HEK293 (cell line): ENCODE results near the gene NDRG4.

Source experiments
- CTCF ChIA-PET: fragments of 350-600 bp; formaldehyde crosslinking; extraction: SDS; loops from one replicate; lab custom pipeline; 2021; ENCODE audit warnings: antibody characterized with exemption; lab: Yijun Ruan, JAX
- POLR2A ChIA-PET: fragments of 300-600 bp; formaldehyde crosslinking; extraction: SDS; loops from one replicate; lab custom pipeline; 2020; ENCODE audit warnings: antibody characterized with exemption, inconsistent platforms; lab: Yijun Ruan, JAX
- H3K27ac ChIP-seq: fragments of 200-500 bp; sonication (Bioruptor generic); 2 replicates; pipeline ENCODE4 v1.5.1; 2014; ENCODE audit warnings: low read depth, low read length, control low read depth, inconsistent platforms; ENCODE audit errors: extremely low read depth
- H3K36me3 ChIP-seq, 2 experiments: fragments of 200-500 bp in 1 of 2; sonication (Bioruptor generic) in 1 of 2; 1 replicate in 1 of 2; 2 replicates in 1 of 2; pipeline ENCODE4 v1.5.1; 2014 to 2017; ENCODE audit warnings: inconsistent platforms in 2 of 2, low read length in 2 of 2; ENCODE audit not compliant: control insufficient read depth in 2 of 2, insufficient read depth in 1 of 2
- H3K4me1 ChIP-seq: fragments of 200-500 bp; sonication (Bioruptor generic); 2 replicates; pipeline ENCODE4 v1.5.1; 2014; ENCODE audit warnings: mild to moderate bottlenecking, low read length, inconsistent platforms; ENCODE audit not compliant: control insufficient read depth, insufficient read depth
- H3K4me3 ChIP-seq: 2 replicates; pipeline ENCODE4 v1.5.1; 2011; ENCODE audit warnings: low read depth, mild to moderate bottlenecking, control low read depth, low read length, moderate library complexity
- H3K9me3 ChIP-seq: fragments of 200-500 bp; sonication (Bioruptor generic); 2 replicates; pipeline ENCODE4 v1.5.1; 2014; ENCODE audit warnings: low read depth, low read length, inconsistent platforms; ENCODE audit not compliant: control insufficient read depth, insufficient read depth
- HOXA7 ChIP-seq: sonication (generic); formaldehyde crosslinking; IDR thresholded peaks from 2 replicates; pipeline ENCODE4 v1.8.1; 2022; ENCODE audit warnings: missing genetic modification reagents, borderline replicate concordance
- ZBTB21 ChIP-seq: fragments of 450-650 bp; formaldehyde crosslinking; IDR thresholded peaks from 2 replicates; pipeline ENCODE4 v1.5.1; 2017; ENCODE audit warnings: missing biosample characterization, missing genetic modification characterization
- ZFHX2 ChIP-seq: fragments of 450-650 bp; formaldehyde crosslinking; conservative IDR thresholded peaks from 2 replicates; pipeline ENCODE4 v1.5.1; 2016; ENCODE audit warnings: missing biosample characterization, missing genetic modification characterization
- ZNF146 ChIP-seq: fragments of 450-650 bp; formaldehyde crosslinking; IDR thresholded peaks from 2 replicates; pipeline ENCODE4 v1.5.1; 2016; ENCODE audit warnings: missing biosample characterization, missing genetic modification characterization
- ZNF302 ChIP-seq: fragments of 450-650 bp; formaldehyde crosslinking; IDR thresholded peaks from 2 replicates; pipeline ENCODE4 v1.5.1; 2016; ENCODE audit warnings: missing biosample characterization, missing genetic modification characterization, low read depth
- ZNF571 ChIP-seq: fragments of 450-650 bp; formaldehyde crosslinking; IDR thresholded peaks from 2 replicates; pipeline ENCODE4 v1.5.0; 2017; ENCODE audit warnings: missing biosample characterization, missing genetic modification characterization
- ZNF629 ChIP-seq: fragments of 450-650 bp; formaldehyde crosslinking; IDR thresholded peaks from 2 replicates; pipeline ENCODE4 v1.5.1; 2017; ENCODE audit warnings: missing biosample characterization, missing genetic modification characterization
- ZNF677 ChIP-seq: fragments of 450-650 bp; IDR thresholded peaks from 2 replicates; pipeline ENCODE4 v1.5.0; 2018; ENCODE audit warnings: missing biosample characterization, mild to moderate bottlenecking, missing genetic modification characterization, moderate library complexity
- ZXDB ChIP-seq: fragments of 450-650 bp; formaldehyde crosslinking; IDR thresholded peaks from 2 replicates; pipeline ENCODE4 v1.5.1; 2016; ENCODE audit warnings: missing biosample characterization, missing genetic modification characterization
- TF ChIP-seq, protein P1 (sequence below): fragments of 450-650 bp; formaldehyde crosslinking; IDR thresholded peaks from 2 replicates; pipeline ENCODE4 v1.5.1; 2016; ENCODE audit warnings: missing biosample characterization, missing genetic modification characterization, borderline replicate concordance
- TF ChIP-seq, protein P2 (sequence below): fragments of 450-650 bp; formaldehyde crosslinking; IDR thresholded peaks from 2 replicates; pipeline ENCODE4 v1.5.1; 2016; ENCODE audit warnings: missing biosample characterization, missing genetic modification characterization
- TF ChIP-seq, protein P3 (sequence below): fragments of 450-650 bp; formaldehyde crosslinking; IDR thresholded peaks from 2 replicates; pipeline ENCODE4 v1.5.1; 2016; ENCODE audit warnings: missing biosample characterization, missing genetic modification characterization
- TF ChIP-seq, protein P4 (sequence below): fragments of 450-650 bp; formaldehyde crosslinking; IDR thresholded peaks from 2 replicates; pipeline ENCODE4 v1.5.1; 2016; ENCODE audit warnings: missing biosample characterization, missing genetic modification characterization
- TF ChIP-seq, protein P5 (sequence below): fragments of 450-650 bp; formaldehyde crosslinking; IDR thresholded peaks from 2 replicates; pipeline ENCODE4 v1.5.1; 2016; ENCODE audit warnings: missing biosample characterization, missing genetic modification characterization

Gene NDRG4

DNA sequence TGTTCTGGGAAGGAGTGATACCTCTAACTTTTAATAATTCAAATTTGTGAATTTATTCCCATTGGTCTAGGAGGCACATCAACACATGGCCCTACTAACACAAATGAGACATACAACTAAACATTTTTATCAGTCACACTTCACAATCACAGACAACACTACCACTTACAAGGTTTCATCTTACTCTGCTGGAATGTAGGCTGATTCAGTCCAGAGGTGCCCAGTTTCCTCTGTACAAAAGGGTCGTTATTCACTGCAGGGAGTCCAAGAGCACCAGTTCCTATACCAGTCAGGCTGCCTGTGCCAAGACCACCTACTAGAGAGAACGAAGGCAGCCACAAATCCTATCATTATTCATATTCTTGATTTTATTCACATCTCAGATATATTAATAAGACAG lies 56.7 kb downstream of the NDRG4 start:
- CTCF ChIA-PET: interaction anchor here (0.8 kb wide), 1 partner anchor 41 kb away, joined by 3 read pairs; no protein-coding TSS in a partner anchor
- Histone ChIP-seq H3K9me3 (no peaks in the 10 kb centered on the region), H3K27ac (no peak overlapping the region), H3K4me1 (no peaks in the 10 kb centered on the region), H3K4me3 (no peak overlapping the region), H3K36me3 (peaks cover 44 to 99% of the 10 kb centered on the region in 2 experiments)
- POLR2A ChIA-PET: no interaction called here
- TF ChIP-seq ZNF629 (tag by site-specific recombination) (no peak), ZXDB (no peak), ZNF677 (tag by site-specific recombination) (no peak), ZBTB21 (tag by site-specific recombination) (no peak), ZNF146 (no peak), HOXA7 (CRISPR knock-in tag) (no peak), ZFHX2 (no peak), ZNF302 (tag by site-specific recombination) (no peak), ZNF571 (tag by site-specific recombination) (no peak)
- TF ChIP-seq, protein P1, sequence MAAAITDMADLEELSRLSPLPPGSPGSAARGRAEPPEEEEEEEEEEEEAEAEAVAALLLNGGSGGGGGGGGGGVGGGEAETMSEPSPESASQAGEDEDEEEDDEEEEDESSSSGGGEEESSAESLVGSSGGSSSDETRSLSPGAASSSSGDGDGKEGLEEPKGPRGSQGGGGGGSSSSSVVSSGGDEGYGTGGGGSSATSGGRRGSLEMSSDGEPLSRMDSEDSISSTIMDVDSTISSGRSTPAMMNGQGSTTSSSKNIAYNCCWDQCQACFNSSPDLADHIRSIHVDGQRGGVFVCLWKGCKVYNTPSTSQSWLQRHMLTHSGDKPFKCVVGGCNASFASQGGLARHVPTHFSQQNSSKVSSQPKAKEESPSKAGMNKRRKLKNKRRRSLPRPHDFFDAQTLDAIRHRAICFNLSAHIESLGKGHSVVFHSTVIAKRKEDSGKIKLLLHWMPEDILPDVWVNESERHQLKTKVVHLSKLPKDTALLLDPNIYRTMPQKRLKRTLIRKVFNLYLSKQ (tag by site-specific recombination): no peak
- TF ChIP-seq, protein P2, sequence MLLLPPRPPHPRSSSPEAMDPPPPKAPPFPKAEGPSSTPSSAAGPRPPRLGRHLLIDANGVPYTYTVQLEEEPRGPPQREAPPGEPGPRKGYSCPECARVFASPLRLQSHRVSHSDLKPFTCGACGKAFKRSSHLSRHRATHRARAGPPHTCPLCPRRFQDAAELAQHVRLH (tag by site-specific recombination): no peak
- TF ChIP-seq, protein P3, sequence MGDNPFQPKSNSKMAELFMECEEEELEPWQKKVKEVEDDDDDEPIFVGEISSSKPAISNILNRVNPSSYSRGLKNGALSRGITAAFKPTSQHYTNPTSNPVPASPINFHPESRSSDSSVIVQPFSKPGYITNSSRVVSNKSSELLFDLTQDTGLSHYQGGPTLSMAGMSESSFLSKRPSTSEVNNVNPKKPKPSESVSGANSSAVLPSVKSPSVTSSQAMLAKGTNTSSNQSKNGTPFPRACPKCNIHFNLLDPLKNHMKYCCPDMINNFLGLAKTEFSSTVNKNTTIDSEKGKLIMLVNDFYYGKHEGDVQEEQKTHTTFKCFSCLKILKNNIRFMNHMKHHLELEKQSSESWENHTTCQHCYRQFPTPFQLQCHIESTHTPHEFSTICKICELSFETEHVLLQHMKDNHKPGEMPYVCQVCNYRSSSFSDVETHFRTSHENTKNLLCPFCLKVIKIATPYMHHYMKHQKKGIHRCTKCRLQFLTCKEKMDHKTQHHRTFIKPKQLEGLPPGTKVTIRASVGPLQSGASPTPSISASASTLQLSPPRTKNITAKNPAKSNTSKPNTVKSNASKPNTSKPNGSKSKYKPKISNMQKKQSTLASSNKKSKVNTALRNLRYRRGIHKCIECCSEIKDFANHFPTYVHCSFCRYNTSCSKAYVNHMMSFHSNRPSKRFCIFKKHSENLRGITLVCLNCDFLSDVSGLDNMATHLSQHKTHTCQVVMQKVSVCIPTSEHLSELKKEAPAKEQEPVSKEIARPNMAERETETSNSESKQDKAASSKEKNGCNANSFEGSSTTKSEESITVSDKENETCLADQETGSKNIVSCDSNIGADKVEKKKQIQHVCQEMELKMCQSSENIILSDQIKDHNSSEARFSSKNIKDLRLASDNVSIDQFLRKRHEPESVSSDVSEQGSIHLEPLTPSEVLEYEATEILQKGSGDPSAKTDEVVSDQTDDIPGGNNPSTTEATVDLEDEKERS (tag by site-specific recombination): no peak
- TF ChIP-seq, protein P4, sequence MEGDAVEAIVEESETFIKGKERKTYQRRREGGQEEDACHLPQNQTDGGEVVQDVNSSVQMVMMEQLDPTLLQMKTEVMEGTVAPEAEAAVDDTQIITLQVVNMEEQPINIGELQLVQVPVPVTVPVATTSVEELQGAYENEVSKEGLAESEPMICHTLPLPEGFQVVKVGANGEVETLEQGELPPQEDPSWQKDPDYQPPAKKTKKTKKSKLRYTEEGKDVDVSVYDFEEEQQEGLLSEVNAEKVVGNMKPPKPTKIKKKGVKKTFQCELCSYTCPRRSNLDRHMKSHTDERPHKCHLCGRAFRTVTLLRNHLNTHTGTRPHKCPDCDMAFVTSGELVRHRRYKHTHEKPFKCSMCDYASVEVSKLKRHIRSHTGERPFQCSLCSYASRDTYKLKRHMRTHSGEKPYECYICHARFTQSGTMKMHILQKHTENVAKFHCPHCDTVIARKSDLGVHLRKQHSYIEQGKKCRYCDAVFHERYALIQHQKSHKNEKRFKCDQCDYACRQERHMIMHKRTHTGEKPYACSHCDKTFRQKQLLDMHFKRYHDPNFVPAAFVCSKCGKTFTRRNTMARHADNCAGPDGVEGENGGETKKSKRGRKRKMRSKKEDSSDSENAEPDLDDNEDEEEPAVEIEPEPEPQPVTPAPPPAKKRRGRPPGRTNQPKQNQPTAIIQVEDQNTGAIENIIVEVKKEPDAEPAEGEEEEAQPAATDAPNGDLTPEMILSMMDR (tag by site-specific recombination): no peak
- TF ChIP-seq, protein P5, sequence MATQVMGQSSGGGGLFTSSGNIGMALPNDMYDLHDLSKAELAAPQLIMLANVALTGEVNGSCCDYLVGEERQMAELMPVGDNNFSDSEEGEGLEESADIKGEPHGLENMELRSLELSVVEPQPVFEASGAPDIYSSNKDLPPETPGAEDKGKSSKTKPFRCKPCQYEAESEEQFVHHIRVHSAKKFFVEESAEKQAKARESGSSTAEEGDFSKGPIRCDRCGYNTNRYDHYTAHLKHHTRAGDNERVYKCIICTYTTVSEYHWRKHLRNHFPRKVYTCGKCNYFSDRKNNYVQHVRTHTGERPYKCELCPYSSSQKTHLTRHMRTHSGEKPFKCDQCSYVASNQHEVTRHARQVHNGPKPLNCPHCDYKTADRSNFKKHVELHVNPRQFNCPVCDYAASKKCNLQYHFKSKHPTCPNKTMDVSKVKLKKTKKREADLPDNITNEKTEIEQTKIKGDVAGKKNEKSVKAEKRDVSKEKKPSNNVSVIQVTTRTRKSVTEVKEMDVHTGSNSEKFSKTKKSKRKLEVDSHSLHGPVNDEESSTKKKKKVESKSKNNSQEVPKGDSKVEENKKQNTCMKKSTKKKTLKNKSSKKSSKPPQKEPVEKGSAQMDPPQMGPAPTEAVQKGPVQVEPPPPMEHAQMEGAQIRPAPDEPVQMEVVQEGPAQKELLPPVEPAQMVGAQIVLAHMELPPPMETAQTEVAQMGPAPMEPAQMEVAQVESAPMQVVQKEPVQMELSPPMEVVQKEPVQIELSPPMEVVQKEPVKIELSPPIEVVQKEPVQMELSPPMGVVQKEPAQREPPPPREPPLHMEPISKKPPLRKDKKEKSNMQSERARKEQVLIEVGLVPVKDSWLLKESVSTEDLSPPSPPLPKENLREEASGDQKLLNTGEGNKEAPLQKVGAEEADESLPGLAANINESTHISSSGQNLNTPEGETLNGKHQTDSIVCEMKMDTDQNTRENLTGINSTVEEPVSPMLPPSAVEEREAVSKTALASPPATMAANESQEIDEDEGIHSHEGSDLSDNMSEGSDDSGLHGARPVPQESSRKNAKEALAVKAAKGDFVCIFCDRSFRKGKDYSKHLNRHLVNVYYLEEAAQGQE (tag by site-specific recombination): no peak
